Measurements from ENCODE around the gene GSN.

The GSN gene

GRCh38 chr9:121300283-121301119, 32.5 kb downstream of the GSN start:
- FAIRE-seq (no peak), DNase-seq (ENCODE audit: insufficient read length, low spot score) (no peak)
- no peak for TF ChIP-seq CTCF (IDR thresholded peaks at IDR 0.05; ENCODE audit: insufficient read depth, missing control alignments)

GRCh38 chr9:121301881-121302286, 33.9 kb downstream of the GSN start:
- TF ChIP-seq CTCF (IDR thresholded peaks at IDR 0.05; ENCODE audit: insufficient read depth, missing control alignments), result no peak
- no peak for FAIRE-seq
- no peak for DNase-seq (ENCODE audit: insufficient read length, low spot score)

GRCh38 chr9:121302341-121302740, 34.4 kb downstream of the GSN start:
- no peak for FAIRE-seq
- DNase-seq (ENCODE audit: insufficient read length, low spot score), result no peak
- no peak for TF ChIP-seq CTCF (IDR thresholded peaks at IDR 0.05; ENCODE audit: insufficient read depth, missing control alignments)

- TF ChIP-seq CTCF (IDR thresholded peaks at IDR 0.05; ENCODE audit: insufficient read depth, missing control alignments), result no peak
- FAIRE-seq (no peak), DNase-seq (ENCODE audit: insufficient read length, low spot score) (no peak)
These were observed 34.8 kb downstream of the GSN start for GRCh38 chr9:121302786-121303185.

- no peak for TF ChIP-seq CTCF (IDR thresholded peaks at IDR 0.05; ENCODE audit: insufficient read depth, missing control alignments)
- DNase-seq (ENCODE audit: insufficient read length, low spot score) (no peak), FAIRE-seq (no peak)
These were observed 35.8 kb downstream of the GSN start for GRCh38 chr9:121303456-121304451.

GRCh38 chr9:121304707-121305106, 36.7 kb downstream of the GSN start:
- no peak for TF ChIP-seq CTCF (IDR thresholded peaks at IDR 0.05; ENCODE audit: insufficient read depth, missing control alignments)
- DNase-seq (ENCODE audit: insufficient read length, low spot score) (no peak), FAIRE-seq (no peak)

All from D721Med (cell line).